ENCODE data around the gene TSPAN12. TPM values are rescaled to one million over a fixed set of nuclear protein-coding genes. Genes with fewer than 3 reads are reported as not detected.

Gene TSPAN12
- total RNA-seq, 2 donors from 2014 or later = 6.9 to 9.9 TPM

DNA sequence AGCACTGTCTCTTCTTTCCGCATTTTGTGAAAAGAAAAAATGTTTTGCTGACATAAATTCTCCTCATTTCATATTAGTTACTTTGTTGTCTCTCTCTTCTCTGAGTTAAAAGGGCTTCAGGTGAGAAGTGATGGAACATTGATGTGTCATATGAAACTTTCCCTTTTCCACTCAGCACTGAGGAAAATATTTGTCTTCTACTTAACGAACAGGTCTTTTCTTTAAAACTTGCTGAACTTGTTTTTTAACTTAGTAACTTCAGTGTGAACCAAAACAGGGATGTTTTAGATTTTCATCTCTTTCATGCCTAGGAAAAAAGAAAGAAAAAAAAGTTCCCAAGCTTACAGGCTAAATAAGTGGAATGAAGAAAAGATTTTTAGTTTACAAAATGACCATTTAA lies 19.0 kb upstream of the TSPAN12 start:
- Histone ChIP-seq H3K27me3 (no peaks in the 10 kb centered on the region), H3K4me3 (no peak overlapping the region), H3K9me3 (no peaks in the 10 kb centered on the region), H3K36me3 (replicated peaks in 1 of 2; ENCODE audit: insufficient read depth in 1 of 2, low read depth in 2 of 2) (no peaks in the 10 kb centered on the region), H3K27ac (no peak overlapping the region), H3K4me1 (no peaks in the 10 kb centered on the region)
- DNase-seq (no peak), ATAC-seq (no peak)
- TF ChIP-seq, protein P1, sequence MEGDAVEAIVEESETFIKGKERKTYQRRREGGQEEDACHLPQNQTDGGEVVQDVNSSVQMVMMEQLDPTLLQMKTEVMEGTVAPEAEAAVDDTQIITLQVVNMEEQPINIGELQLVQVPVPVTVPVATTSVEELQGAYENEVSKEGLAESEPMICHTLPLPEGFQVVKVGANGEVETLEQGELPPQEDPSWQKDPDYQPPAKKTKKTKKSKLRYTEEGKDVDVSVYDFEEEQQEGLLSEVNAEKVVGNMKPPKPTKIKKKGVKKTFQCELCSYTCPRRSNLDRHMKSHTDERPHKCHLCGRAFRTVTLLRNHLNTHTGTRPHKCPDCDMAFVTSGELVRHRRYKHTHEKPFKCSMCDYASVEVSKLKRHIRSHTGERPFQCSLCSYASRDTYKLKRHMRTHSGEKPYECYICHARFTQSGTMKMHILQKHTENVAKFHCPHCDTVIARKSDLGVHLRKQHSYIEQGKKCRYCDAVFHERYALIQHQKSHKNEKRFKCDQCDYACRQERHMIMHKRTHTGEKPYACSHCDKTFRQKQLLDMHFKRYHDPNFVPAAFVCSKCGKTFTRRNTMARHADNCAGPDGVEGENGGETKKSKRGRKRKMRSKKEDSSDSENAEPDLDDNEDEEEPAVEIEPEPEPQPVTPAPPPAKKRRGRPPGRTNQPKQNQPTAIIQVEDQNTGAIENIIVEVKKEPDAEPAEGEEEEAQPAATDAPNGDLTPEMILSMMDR (IDR thresholded peaks at IDR 0.05) = no peak
- no peak for TF ChIP-seq POLR2A (IDR thresholded peaks at IDR 0.05)
- 49 to 59% methylated on average over 2 of the region's 2 CpGs for WGBS, 2 donors
- intact Hi-C loops (cut with DNase I) = no loop called here

DNA sequence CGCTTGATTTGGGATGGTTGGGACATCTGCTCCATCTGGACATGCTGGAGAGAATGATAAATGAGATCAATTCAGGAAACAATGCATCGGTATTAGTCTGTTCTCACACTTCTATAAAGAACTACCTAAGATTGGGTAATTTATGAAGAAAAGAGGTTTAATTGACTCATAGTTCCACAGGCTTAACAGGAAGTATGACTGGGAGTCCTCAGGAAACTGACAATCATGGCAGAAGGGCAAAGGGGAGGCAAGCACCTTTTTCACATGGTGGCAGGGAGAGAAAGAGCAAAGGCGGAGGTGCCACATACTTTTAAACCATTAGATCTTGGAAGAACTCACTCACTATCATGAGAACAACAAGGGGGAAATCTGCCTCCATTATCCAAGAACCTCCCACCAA lies 16.8 kb upstream of the TSPAN12 start:
- TF ChIP-seq, protein P1 (IDR thresholded peaks at IDR 0.05) = no peak
- TF ChIP-seq POLR2A (IDR thresholded peaks at IDR 0.05) = no peak
- Histone ChIP-seq H3K27me3 (no peaks in the 10 kb centered on the region), H3K4me3 (no peak overlapping the region), H3K36me3 (replicated peaks in 1 of 2; ENCODE audit: insufficient read depth in 1 of 2, low read depth in 2 of 2) (no peaks in the 10 kb centered on the region), H3K27ac (no peak overlapping the region), H3K4me1 (no peaks in the 10 kb centered on the region), H3K9me3 (no peaks in the 10 kb centered on the region)
- intact Hi-C loops (cut with DNase I) = no loop called here
- DNase-seq (no peak), ATAC-seq (no peak)
- 91 to 92% methylated on average over 3 of the region's 3 CpGs for WGBS, 2 donors

DNA sequence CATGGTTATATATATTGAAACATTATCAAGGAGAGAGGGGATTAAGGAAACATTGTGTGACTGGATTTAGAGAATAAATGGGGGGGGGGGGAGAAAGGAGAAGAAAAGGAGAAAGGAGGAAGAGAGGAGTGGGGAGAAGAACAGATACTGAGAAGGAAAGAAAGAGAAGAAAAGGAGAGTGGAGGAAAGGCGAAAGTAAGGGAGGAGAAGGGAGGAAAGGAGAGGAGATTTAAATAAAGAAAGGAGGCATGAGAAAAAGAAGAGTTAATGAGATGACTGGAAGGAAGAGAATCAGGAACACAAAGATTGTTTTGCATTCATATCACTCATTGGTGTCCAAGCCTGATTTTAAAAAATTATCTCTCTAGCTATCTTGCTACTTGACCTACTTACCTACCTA lies 16.1 kb upstream of the TSPAN12 start:
- WGBS, 2 donors = 65 to 95% methylated on average over 1 of the region's 1 CpG
- no peak for ATAC-seq

DNA sequence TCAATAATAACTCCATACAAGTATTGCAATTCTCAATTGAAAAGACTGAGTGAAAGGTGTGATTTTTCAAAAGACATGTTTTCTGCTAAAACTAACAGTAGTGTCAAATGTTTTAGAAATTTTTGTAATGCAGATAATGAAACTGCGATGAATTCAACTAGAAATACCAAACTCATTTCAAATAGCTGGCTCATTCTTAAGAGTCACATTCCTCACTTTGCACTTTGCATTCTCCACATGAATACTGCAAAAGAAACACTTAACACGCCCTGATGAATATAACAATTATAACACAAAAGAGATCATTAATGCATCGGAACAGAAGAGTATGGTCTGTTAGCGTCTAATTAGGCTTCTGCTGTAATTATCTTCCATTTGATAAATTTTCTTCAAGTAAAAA lies 15.5 kb upstream of the TSPAN12 start:
- WGBS, 2 donors = 80 to 82% methylated on average over 4 of the region's 4 CpGs
- no peak for ATAC-seq
- Histone ChIP-seq H3K27me3 (no peaks in the 10 kb centered on the region), H3K36me3 (replicated peaks in 1 of 2; ENCODE audit: insufficient read depth in 1 of 2, low read depth in 2 of 2) (no peaks in the 10 kb centered on the region), H3K4me3 (no peak overlapping the region), H3K4me1 (no peaks in the 10 kb centered on the region), H3K9me3 (no peaks in the 10 kb centered on the region), H3K27ac (no peak overlapping the region)
- no peak for TF ChIP-seq POLR2A (IDR thresholded peaks at IDR 0.05)
- TF ChIP-seq, protein P1 (IDR thresholded peaks at IDR 0.05) = no peak
- DNase-seq = no peak
- intact Hi-C loops (cut with DNase I) = no loop called here

More for the DNA sequence above, 16.1 kb upstream of the TSPAN12 start:
- TF ChIP-seq POLR2A (IDR thresholded peaks at IDR 0.05) = no peak
- TF ChIP-seq, protein P1 (IDR thresholded peaks at IDR 0.05) = no peak
- Histone ChIP-seq H3K27ac (no peak overlapping the region), H3K9me3 (no peaks in the 10 kb centered on the region), H3K4me1 (no peaks in the 10 kb centered on the region), H3K36me3 (replicated peaks in 1 of 2; ENCODE audit: insufficient read depth in 1 of 2, low read depth in 2 of 2) (no peaks in the 10 kb centered on the region), H3K4me3 (no peak overlapping the region), H3K27me3 (no peaks in the 10 kb centered on the region)
- intact Hi-C loops (cut with DNase I) = no loop called here
- no peak for DNase-seq

DNA sequence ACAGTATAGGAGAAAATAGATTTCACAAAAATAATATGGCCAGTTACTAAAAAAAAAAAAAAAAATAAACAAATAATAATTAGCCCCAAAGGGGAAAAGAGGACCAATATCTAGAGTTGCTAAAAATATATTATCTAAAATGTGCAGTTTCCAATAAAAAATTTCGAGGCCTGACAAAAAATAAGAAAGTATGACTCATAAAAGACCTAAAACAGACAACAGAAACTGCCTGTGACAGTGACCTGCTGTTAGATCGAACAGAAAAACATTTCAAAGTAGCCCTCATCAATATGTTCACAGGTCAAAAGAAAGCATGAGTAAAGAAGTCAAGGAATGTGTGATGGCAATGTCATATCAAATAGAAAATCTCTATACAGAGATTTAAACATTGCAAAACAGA lies 11.8 kb upstream of the TSPAN12 start:
- intact Hi-C loops (cut with DNase I) = no loop called here
- H3K4me1 ChIP-seq = no peaks in the 10 kb centered on the region
- ATAC-seq (no peak), DNase-seq (no peak)
- TF ChIP-seq, protein P1 (IDR thresholded peaks at IDR 0.05) = no peak
- TF ChIP-seq POLR2A (IDR thresholded peaks at IDR 0.05) = no peak
- H3K27ac ChIP-seq = no peak overlapping the region
- H3K27me3 ChIP-seq = no peaks in the 10 kb centered on the region
- no peak overlapping the region for H3K4me3 ChIP-seq
- no peaks in the 10 kb centered on the region for H3K9me3 ChIP-seq
- no peaks in the 10 kb centered on the region for H3K36me3 ChIP-seq (replicated peaks in 1 of 2; ENCODE audit: insufficient read depth in 1 of 2, low read depth in 2 of 2)
- 59 to 63% methylated on average over 2 of the region's 2 CpGs for WGBS, 2 donors
